GM03348 (cell line): ENCODE results near the gene DNAJC10.
A peak's percentile ranks its signal among the peaks of the same experiment; 100 is the strongest.
"Not testable (repeated sequence)": the region's sequence is repeated elsewhere in the genome, so short reads cannot be mapped to it uniquely, and the experiment has no call there.

Experiments used
- DNase-seq: peaks from one replicate; pipeline ENCODE4 v3.0.0; 2012; ENCODE audit warnings: low spot score

DNAJC10 gene, protein sequence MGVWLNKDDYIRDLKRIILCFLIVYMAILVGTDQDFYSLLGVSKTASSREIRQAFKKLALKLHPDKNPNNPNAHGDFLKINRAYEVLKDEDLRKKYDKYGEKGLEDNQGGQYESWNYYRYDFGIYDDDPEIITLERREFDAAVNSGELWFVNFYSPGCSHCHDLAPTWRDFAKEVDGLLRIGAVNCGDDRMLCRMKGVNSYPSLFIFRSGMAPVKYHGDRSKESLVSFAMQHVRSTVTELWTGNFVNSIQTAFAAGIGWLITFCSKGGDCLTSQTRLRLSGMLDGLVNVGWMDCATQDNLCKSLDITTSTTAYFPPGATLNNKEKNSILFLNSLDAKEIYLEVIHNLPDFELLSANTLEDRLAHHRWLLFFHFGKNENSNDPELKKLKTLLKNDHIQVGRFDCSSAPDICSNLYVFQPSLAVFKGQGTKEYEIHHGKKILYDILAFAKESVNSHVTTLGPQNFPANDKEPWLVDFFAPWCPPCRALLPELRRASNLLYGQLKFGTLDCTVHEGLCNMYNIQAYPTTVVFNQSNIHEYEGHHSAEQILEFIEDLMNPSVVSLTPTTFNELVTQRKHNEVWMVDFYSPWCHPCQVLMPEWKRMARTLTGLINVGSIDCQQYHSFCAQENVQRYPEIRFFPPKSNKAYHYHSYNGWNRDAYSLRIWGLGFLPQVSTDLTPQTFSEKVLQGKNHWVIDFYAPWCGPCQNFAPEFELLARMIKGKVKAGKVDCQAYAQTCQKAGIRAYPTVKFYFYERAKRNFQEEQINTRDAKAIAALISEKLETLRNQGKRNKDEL

DNA sequence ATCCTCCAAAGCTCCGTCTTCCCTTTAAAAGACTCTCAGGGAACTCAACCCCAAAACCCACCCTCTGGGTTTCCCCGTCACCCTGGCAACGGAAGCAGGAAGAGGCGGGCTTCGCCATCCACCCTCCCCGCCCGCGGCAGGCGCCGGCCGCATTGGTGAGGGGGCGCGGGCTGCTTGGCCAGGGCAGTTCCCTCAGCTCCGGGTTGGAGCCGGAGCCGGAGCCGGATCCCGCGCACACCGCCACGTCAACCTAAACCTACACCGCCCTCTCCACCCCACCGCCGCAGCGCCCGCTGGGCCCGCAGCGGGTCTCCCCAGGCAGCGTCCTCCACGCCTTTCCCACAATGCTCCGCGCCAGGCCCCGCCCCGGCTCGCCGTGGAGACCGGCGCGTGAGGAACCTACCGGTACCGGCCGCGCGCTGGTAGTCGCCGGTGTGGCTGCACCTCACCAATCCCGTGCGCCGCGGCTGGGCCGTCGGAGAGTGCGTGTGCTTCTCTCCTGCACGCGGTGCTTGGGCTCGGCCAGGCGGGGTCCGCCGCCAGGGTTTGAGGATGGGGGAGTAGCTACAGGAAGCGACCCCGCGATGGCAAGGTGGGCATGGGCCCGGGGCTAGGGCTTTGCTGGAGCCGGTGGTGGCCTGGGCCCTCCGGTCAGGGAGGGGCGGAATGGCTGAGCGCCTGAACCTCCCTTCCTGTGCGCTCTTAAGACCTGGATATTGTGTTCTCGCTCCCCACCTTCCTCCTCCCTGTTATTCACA is at the start of gene DNAJC10:
Gene DNAJC10, plus strand, starts transcription at position 366 of the 758 bp plus-strand sequence. CDS start 1,830 bp downstream, outside the sequence.
- peak; percentile 95 for DNase-seq

DNA sequence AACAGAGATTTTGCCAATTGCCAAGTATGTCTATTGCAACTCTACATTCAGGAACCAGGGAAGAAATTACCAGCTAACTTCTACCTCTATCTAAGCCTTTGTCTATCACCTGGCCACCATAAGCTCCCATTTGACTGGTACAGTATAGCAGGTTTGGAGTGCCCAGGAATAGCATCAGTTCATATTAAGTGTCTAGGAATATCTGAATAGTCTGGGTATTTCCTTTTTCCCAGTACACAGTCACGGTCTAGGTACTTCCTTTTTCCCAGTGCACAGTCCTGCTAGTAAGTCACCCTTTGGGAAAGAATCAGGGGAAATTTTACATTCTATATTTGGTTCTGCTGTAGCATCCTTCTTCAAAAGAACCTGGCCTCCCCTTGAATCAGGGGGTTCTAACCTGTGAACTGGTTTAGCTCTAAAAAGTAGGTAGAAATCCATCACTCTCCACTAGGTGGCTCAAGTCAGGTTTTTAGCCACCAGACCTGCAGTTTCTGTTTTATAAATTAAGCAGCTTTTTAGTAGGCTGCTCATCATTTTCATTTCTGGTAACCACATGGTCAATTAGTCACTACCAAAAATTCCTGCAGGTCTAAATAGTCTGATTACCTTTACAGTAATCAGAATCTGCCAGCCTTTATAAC is 49.3 kb upstream of the DNAJC10 start:
- DNase-seq, result peak; percentile 40

DNA sequence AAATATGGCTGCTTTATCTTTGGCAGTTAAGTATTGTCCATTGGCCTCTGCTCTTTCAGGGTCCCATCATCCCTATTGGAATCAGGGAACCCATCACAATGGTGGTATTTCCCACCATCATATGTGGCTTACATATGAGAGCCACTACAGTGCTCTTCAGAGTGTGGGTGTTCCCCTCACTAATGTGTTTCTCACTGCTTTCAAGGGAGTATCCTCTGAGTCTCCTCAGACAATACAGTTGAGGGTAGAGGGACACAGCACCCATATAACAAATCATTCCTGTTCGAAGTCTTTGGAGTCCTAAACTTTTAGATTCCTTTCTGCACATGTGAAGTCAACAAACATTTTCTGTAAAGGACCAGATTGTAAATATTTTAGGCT is 48.8 kb upstream of the DNAJC10 start:
- no peak for DNase-seq

DNA sequence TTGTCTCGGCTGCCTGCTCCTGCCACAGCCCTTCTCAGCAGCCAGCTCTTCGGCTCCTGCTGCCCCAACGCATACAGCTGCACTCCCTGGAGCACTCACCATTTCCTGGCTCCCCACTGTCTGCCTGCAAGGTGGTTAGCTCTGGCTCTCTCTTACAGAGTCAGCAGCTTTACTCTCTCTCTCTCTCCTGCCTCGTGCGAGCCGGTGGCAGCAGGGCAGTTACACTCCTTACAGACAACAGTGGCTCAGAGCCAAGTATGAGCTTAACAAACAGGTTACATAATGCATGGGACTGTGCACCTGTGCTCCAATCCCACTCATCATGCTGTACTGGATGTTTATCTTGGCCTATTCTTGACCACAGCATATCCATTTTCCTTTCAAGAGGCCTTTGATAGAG is 47.4 kb upstream of the DNAJC10 start:
- no peak for DNase-seq

DNA sequence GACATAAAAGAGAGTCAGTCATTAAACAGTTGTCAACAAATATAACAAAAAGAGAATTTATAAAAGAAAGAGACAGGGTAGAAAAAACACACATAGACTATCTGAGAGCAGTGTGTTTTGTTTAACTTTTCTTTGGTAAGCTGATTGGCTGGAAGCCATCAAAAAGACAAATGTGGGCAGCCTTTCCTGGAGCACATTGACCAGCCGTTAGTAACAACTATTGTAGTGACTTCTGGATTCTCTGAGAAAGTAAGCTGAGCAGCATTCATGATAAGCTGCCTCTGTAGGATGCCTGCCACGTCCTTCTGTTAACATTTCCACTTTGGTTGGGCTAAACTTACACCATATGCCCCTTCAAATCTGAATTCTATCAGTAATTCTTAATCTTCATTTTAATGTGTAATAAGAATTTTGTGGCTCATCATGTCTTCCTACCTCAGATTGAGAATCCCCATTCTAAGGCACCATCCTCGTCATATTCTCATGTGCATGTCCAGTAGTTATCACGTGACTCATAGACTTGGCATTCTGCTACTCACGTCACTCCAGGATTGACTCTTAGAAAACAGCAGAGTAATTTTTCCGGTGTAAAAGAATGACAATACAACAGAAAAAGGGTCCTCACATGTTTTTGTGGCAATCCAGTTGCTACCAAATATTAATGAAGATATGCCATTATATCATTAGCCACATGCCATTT is 43.4 kb upstream of the DNAJC10 start:
- DNase-seq, result peak; percentile 32

DNA sequence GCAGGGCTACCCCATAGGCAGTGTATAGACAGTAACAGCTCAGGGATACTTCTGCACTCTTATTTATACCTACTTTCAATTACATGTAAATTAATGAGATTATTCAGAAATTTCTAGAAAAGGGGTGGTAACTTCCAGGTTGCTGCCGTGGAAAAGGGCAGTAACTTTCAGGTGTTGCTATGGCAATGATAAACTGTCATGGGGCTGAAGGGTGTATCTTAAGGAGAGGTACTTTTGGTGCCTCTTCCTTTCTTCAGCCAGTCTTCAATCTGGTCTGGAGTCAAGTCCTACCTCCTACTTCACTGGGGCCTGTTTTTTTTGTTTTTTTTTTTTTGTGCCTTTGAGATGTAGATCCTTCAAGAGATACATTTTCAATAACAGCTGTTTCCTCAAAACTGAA is 35.2 kb upstream of the DNAJC10 start:
- no peak for DNase-seq

DNA sequence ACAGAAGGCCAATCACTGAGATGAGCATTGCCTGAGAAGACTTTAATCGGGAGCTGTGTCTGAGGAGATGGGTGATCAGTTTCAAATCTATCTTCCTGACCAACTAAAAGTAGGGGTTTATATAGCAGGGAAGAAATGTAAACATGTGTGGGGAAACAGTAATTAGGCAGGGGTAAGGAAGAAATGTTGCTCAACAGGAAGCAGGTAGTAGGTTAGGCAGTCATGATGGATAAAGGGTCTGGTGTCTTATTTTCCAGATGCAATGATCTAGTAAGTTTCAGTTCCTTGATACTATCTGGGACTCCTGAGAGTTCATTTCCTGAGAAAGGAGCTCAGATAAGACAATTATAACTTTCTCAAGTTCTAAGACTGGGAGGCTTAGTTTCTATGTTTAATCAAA is 33.8 kb upstream of the DNAJC10 start:
- DNase-seq, result no peak

DNA sequence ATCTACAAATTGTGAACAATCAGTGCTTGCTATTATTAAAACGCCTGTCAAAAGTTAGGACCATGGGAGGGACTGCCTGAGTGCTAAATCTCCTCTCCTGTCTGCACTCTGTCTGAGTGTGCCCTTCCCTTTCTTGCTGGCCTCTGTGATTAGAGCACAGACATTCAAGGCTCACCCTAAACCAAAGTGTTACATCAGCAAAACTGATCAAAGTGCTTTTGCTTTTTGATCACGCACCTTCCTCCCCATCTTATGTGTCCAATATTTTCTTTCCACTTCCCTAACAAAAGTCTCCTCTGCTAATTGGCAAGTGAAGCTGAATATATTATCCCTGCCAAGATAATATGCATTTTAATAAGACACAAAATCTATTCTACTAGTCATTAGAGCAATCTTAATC is 30.5 kb upstream of the DNAJC10 start:
- DNase-seq, result no peak

DNA sequence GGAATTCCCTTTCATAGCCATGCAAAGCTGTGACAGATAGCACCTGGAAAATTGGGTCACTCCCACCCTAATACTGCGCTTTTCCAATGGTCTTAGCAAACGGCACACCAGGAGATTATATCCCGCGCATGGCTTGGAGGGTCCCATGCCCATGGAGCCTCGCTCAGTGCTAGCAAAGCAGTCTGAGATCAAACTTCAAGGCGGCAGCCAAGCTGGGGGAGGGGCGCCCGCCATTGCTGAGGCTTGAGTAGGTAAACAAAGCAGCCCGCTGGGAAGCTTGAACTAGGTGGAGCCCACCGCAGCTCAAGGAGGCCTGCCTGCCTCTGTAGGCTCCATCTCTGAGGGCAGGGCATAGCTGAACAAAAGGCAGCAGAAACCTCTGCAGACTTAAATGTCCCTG is 29.3 kb upstream of the DNAJC10 start:
- DNase-seq, result not testable (repeated sequence)

DNA sequence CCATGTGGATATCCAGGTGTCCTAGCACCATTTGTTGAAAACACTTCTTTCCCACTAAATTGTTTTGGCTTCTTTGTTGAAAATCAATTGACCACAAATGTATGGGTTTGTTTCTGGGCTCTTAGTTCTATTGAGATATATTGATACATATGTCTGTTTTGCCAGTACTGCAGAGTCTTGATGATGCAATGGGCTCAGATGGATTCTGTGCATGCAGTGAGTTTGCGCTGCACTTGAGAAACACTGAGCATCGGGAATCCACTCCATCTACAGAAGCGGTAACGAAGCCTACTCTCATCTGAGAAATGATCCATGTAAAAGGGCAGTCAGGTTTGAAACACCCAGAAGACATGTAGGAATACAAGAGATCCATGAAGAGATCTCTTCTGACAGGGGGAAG is 21.9 kb upstream of the DNAJC10 start:
- no peak for DNase-seq

DNA sequence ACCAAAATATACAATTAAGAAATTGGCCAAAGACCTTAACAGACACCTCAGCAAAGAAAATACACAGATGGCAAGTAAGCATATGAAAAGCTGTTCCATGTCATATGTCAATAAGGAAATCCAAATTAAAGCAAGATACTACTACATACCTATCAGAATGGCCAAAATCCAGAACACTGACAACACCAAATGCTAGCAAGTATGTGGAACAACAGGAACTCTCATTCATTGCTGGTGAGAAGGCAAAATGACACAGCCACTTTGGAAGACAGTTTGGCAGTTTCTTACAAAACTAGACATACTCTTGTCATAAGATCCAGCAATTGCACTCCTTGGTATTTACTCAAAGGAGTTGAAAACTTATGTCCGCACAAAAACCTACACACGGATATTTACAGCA is 20.3 kb upstream of the DNAJC10 start:
- no peak for DNase-seq

DNA sequence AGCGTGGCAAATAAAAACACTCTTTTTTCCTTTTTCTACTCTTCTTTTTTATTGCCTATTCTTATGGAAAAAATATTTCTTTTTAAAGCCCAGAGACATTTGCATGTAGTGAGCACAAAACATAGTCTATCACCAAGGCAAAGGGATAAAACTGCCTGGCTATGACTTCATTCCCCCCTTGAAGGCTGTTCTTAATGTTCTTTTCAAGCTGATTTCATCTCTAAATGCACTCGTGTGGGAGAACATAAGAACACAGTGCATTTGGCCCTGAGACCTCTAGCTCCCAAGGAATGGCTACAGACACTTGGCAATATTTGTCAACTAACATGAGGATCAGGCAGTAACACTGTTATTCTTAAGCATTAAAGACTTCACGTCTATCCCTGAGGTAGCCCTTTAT is 17.4 kb upstream of the DNAJC10 start:
- DNase-seq, result no peak

DNA sequence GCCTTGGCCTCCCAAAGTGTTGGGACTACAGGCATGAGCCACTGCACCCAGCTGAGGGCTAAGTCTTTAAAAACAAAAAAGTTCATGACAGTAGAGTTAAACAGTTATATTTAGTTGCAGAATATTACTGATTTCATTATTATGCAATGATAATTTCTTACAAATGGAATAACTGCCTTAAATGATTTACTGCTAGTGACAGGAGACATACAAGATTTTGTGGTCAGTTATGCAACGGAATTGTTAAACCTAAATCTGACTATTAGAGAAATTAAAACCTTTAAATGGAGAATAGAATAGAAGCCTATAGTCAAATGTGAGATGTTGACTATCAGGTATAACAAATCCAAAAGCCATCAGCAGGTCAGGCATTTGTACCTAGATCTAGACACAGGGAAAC is 10.3 kb upstream of the DNAJC10 start:
- DNase-seq, result no peak

DNA sequence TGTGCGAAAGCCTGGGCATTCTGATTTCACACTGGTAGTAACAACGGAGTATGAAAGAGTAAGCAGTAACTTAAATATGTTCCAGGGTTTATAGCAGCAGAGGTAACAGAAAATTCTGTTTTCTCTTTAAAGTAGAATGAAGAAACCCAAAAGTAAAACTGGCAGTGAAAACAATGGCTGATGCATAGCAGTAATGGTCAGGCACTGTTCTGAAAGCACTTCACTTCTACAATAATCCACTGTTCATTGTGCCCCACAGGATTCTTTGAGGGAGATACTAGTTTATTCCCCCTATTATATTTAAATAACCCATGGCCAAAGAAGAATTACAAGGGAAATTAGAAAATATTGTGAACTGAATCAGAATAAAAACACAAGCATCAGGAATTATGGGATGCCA is 9.3 kb upstream of the DNAJC10 start:
- DNase-seq, result no peak

DNA sequence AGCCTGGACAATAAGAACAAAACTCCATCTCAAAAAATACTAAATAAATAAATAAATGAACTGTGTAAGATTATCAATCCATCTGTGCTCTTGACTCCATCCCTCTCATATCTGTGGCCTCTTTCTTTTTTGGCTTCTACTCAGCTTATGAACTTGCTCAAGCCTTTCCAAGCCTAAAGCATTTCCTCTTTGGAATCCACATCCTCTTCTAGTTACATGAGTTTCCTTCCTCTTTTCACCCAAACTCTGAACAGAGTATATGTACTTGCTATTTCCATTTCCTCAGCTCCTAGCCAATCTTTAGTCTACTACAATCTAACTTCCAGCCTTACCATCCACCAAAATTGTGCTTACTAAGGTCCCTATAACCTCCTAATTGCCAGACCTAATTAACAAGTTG is 2.5 kb upstream of the DNAJC10 start:
- no peak for DNase-seq

DNA sequence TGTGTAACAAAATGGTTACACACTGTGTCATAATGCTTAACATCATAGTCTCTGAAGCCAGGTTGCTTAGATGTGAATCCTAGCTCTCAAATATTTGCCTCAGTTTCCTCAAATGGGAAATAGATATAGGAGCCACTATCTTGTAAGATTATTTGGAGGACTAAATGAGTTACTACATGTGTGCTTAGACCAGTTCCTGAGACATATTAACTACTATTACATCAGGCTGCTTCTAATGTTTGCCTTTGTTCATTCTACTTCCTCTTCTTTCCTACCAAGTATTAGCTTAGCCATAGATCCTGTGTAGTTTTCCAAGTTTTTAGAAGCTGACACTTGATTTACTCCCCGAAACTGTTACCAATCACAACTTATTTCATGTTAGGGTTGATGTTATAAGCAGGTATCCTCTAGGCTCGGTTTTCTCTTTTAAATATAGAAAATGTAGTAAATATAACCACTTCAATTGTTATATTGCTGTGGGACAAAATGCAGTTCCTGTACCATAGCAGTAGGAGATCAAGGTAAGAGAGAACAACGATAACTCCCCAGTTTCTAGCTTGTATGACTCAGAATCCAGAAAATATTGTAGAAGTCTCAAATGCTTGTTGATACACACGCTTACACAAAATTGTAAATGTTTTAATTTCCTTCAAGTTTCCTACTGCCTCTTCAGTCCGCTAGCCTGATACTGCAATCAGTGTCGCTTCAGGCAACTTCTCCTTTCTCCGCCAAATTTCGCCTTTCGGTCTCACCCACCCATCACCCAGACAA is 751 bp upstream of the DNAJC10 start:
- peak; percentile 32 for DNase-seq

DNA sequence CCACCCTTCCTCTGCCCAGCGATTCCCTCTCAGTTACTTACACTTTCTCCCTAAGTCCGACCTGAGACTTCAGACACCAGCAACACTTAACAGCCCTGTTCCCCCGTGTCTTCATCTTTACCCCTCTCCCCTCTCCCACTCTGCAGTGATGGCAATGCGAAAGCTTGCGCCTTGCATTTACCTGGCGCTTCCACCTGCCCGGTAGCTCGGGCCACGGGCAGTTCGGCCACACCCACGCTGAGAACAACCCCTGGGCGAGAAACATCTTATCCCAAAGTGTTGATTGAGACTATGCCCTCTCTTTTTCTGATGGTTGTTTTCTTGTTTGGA is 558 bp downstream of the DNAJC10 start:
- DNase-seq, result no peak

DNA sequence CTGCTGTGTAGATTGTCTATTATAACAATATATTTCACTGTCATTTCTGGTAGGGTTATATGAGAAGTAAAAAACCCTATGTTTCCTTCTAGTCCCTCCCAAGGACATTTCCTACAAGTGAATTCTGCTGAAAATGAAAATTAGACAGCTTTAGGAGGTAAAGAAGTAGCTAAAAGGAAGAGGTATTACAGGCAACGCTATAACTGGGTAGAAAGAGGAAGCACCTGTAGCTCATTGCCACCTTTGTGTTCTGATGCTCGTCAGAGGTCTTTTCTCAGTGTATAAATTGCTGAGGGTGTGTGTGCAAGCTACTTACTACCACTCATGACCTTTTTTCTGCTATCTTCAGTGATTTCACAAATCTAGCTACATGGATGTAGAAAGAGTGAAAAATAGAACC is 1.4 kb downstream of the DNAJC10 start:
- no peak for DNase-seq

DNA sequence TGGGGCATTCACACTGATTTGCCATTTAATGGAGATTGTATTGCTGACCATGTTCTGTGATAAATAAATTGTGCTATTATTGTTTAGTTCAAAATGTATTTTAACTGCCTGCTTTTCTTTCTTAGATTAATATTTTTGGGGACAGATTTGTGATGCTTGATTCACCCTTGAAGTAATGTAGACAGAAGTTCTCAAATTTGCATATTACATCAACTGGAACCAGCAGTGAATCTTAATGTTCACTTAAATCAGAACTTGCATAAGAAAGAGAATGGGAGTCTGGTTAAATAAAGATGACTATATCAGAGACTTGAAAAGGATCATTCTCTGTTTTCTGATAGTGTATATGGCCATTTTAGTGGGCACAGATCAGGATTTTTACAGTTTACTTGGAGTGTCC is 1.8 kb downstream of the DNAJC10 start:
- DNase-seq, result no peak

DNA sequence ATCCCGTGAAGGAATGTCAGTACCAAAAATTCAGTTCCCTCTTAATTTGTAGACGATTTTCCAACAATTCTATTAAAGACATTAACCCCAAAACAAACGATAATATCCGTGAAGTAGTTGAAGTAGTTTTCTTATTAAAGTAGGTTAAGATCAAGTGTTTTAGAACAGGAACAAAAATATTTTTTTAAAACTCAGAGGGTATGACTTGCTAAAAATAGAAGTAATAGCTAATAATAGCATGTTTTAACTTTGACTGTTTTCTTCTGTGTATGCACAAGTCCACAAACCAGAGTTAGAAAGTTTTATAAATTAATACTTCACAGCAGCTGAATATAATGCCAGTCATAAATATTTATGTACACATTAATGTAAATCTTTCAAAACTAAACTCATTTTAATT is 2.4 kb downstream of the DNAJC10 start:
- no peak for DNase-seq

DNA sequence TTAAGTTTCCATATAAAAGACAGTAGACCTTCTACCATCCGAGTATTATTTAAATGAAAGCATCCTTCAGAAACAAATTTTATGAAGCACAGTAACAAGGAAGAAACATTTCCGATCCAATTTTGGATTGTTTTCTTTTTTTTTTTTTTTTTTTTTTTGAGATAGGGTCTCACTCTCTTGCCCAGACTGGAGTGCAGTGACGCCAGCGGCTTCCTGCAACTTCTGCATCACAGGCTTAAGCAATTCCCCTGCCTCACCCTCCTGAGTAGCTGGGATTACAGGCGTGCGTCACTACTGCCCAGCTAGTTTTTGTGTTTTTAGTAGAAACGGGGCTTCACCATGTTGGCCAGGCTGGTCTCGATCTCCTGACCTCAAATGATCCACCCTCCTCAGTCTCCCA is 3.1 kb downstream of the DNAJC10 start:
- not testable (repeated sequence) for DNase-seq
